Fibroblast of lung (primary cell): ENCODE measurements around the gene FSD1L. TPM values are rescaled to one million over a fixed set of nuclear protein-coding genes. Genes with fewer than 3 reads are reported as not detected.

ENCODE experiments used
- DNase-seq, 2 donors: peaks; one replicate each; pipeline versions ENCODE4 v3.0.0 to v3.0.0-alpha.2; 2010; ENCODE audit warnings: low read depth in 2 of 2
- H2AFZ ChIP-seq: 2 replicates; pipeline ENCODE4 v1.5.1; 2012; ENCODE audit warnings: low read length, control low read depth, inconsistent platforms
- H3K27ac ChIP-seq: 2 replicates; pipeline ENCODE4 v1.5.1; 2011; ENCODE audit warnings: low read length, control low read depth; ENCODE audit not compliant: insufficient read depth
- H3K27me3 ChIP-seq: 2 replicates; pipeline ENCODE4 v1.5.1; 2011; ENCODE audit warnings: mild to moderate bottlenecking, low read length; ENCODE audit not compliant: control insufficient read depth, insufficient read depth
- H3K36me3 ChIP-seq: 2 replicates; pipeline ENCODE4 v1.5.1; 2011; ENCODE audit warnings: low read length; ENCODE audit not compliant: control insufficient read depth, insufficient read depth
- H3K4me1 ChIP-seq: 2 replicates; pipeline ENCODE4 v1.5.1; 2011; ENCODE audit warnings: low read length; ENCODE audit not compliant: control insufficient read depth, insufficient read depth; ENCODE audit errors: extremely low read depth
- H3K4me2 ChIP-seq: 2 replicates; pipeline ENCODE4 v1.5.1; 2011; ENCODE audit warnings: low read length, control low read depth; ENCODE audit not compliant: insufficient read depth; ENCODE audit errors: extremely low read depth
- H3K4me3 ChIP-seq, 4 experiments: fragments of 200-600 bp in 1 of 4; sonication (generic) in 1 of 4; replicated peaks in 1 of 4; 2 replicates each; pipeline ENCODE4 v1.5.1; 2011 to 2016; ENCODE audit warnings: low read length in 4 of 4, low read depth in 3 of 4, mild to moderate bottlenecking in 3 of 4, control low read depth in 2 of 4, inconsistent platforms in 1 of 4, mixed read lengths in 1 of 4; ENCODE audit not compliant: insufficient read depth in 1 of 4; ENCODE audit errors: control extremely low read depth in 1 of 4
- H3K79me2 ChIP-seq: 2 replicates; pipeline ENCODE4 v1.5.1; 2012; ENCODE audit warnings: mild to moderate bottlenecking, low read length, inconsistent platforms; ENCODE audit not compliant: control insufficient read depth, insufficient read depth
- H3K9ac ChIP-seq: 2 replicates; pipeline ENCODE4 v1.5.1; 2011; ENCODE audit warnings: mild to moderate bottlenecking, low read length, control low read depth; ENCODE audit not compliant: insufficient read depth
- H3K9me3 ChIP-seq: 2 replicates; pipeline ENCODE4 v1.5.1; 2012; ENCODE audit warnings: low read depth, low read length; ENCODE audit not compliant: control insufficient read depth, insufficient read depth
- H4K20me1 ChIP-seq: 2 replicates; pipeline ENCODE4 v1.5.1; 2011; ENCODE audit warnings: low read length; ENCODE audit not compliant: control insufficient read depth, insufficient read depth; ENCODE audit errors: extremely low read depth
- EZH2 ChIP-seq: IDR thresholded peaks from 2 replicates; pipeline ENCODE4 v1.5.1; 2012; ENCODE audit warnings: low read length, control low read depth, mild to moderate bottlenecking; ENCODE audit errors: missing control alignments
- polyA plus RNA-seq, 2 donors: library from polyadenylated mRNA; depleted of rRNA in 1 of 2; stranded (reverse) in 1 of 2; unstranded in 1 of 2; fragments of >200 nt; gene quantifications; 2 replicates each; pipeline ENCODE4 v1.2.1, GENCODE V29; 2011 to 2012; ENCODE audit warnings: missing spikeins in 1 of 2
- total RNA-seq: library from RNA; depleted of rRNA; stranded (reverse); fragments of >200 nt; gene quantifications from 2 replicates; pipeline ENCODE4 v1.2.1, GENCODE V29; 2014
- TF ChIP-seq, protein P1 (sequence below), 2 donors: IDR thresholded peaks in 1 of 2; conservative IDR thresholded peaks in 1 of 2; 1 replicate in 1 of 2; 2 replicates in 1 of 2; pipeline ENCODE4 v1.5.1; 2011 to 2012; ENCODE audit warnings: low read length in 2 of 2, control low read depth in 1 of 2, inconsistent platforms in 1 of 2, low read depth in 1 of 2, mild to moderate bottlenecking in 1 of 2

Gene FSD1L
- total and polyA plus RNA-seq, 2 donors (not counting 1 experiment from before 2014, with no cell fraction given): 4.0 to 6.1 TPM

DNA sequence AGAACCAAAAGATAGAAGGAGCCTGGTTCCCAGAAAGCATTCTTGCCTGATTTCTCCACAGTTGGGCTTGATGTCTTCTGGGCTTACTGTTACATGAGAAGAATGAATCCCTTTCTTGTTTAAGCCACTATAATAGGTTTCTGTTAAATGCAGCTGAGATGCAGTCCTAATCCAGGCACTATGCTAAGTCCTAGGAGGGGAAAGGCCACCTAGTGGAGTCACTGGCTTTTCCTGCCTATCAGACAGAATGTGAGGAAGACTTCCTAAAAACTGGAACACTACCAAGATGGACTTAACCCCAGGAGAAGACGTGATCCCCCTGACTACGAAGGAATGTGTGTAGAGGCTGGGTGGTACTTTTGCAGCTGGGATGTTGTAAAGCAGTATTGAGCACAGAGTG, 34.3 kb upstream of the FSD1L start:
- Histone ChIP-seq H3K4me2 (no peak overlapping the region), H3K9ac (no peak overlapping the region), H3K9me3 (no peaks in the 10 kb centered on the region), H3K79me2 (no peaks in the 10 kb centered on the region), H4K20me1 (no peaks in the 10 kb centered on the region), H3K27ac (no peak overlapping the region), H3K36me3 (no peaks in the 10 kb centered on the region), H3K4me3 (no peak overlapping the region), H2AFZ (no peak overlapping the region), H3K4me1 (no peaks in the 10 kb centered on the region), H3K27me3 (no peaks in the 10 kb centered on the region)
- TF ChIP-seq EZH2: no peak
- TF ChIP-seq, protein P1, sequence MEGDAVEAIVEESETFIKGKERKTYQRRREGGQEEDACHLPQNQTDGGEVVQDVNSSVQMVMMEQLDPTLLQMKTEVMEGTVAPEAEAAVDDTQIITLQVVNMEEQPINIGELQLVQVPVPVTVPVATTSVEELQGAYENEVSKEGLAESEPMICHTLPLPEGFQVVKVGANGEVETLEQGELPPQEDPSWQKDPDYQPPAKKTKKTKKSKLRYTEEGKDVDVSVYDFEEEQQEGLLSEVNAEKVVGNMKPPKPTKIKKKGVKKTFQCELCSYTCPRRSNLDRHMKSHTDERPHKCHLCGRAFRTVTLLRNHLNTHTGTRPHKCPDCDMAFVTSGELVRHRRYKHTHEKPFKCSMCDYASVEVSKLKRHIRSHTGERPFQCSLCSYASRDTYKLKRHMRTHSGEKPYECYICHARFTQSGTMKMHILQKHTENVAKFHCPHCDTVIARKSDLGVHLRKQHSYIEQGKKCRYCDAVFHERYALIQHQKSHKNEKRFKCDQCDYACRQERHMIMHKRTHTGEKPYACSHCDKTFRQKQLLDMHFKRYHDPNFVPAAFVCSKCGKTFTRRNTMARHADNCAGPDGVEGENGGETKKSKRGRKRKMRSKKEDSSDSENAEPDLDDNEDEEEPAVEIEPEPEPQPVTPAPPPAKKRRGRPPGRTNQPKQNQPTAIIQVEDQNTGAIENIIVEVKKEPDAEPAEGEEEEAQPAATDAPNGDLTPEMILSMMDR (conservative IDR thresholded peaks at IDR 0.05 in 1 of 2, IDR thresholded peaks at IDR 0.05 in 1 of 2; ENCODE audit: low read depth in 1 of 2, low read length in 2 of 2): peak; percentile 49 to 63
- DNase-seq: peak; percentile 31 to 64

DNA sequence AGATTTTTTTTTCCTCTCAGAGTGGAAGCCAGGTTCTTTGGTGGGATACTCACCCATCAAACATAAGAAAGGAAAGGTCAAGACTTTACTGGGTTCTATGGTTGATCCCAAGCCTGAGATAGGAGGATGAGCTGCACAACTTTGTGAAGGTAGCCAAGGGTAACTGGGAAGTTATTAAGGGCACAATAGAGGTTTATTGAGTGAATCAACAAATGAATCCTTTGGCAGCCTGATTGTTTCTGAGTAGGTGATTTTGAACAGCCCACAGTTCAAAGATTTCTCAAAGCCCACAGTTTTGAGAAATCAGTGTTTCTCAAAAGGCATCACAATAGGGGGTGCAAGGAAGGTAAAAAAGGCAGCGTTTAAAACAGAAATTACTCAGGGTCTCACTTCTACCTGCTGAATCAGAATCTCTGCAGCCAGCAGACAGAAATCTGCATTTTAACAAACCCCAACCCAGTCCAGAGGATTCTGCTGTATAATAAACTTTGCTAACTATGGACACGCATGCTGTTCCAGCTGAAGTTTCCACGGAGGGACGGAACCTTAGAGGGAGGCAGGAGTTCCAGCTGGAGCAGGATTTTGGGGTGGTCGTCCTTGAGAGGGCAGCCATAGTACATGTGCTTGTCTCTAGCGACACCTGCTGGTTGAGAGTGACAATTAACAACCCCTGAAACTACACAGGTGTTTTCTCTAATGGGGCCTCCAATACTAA, 32.7 kb upstream of the FSD1L start:
- no peaks in the 10 kb centered on the region for H4K20me1 ChIP-seq
- peak; percentile 34 to 59 for DNase-seq
- H3K4me2 ChIP-seq: peak overlapping the region; percentile 69
- H3K9me3 ChIP-seq: no peaks in the 10 kb centered on the region
- H3K36me3 ChIP-seq: no peaks in the 10 kb centered on the region
- H3K27me3 ChIP-seq: no peaks in the 10 kb centered on the region
- no peaks in the 10 kb centered on the region for H3K79me2 ChIP-seq
- no peaks in the 10 kb centered on the region for H3K4me1 ChIP-seq
- no peak overlapping the region for H3K27ac ChIP-seq
- peak overlapping the region in 1 of 4 experiments; percentile 4 for H3K4me3 ChIP-seq
- H3K9ac ChIP-seq: no peak overlapping the region
- TF ChIP-seq, protein P1 (conservative IDR thresholded peaks at IDR 0.05 in 1 of 2, IDR thresholded peaks at IDR 0.05 in 1 of 2; ENCODE audit: low read depth in 1 of 2, low read length in 2 of 2): peak; percentile 88 to 89
- no peak for TF ChIP-seq EZH2
- H2AFZ ChIP-seq: no peak overlapping the region

DNA sequence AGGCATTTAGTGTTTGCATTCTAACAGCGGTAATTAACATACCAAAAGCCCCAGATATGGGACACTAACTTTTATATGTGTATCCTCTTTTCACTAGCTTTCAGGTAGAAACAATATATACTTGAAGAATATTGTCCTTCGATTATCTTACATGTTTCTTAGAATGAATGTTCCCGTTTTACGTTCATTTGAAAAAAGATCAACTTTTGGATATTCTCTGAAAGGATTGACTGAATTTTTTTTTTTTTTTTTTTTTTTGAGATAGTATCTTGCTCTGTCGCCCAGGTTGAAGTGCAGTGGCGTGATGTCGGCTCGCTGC, 32.2 kb upstream of the FSD1L start:
- H3K36me3 ChIP-seq: no peaks in the 10 kb centered on the region
- H2AFZ ChIP-seq: no peak overlapping the region
- no peak overlapping the region for H3K4me2 ChIP-seq
- H3K27me3 ChIP-seq: no peaks in the 10 kb centered on the region
- no peaks in the 10 kb centered on the region for H3K4me1 ChIP-seq
- H3K4me3 ChIP-seq: no peak overlapping the region
- no peak for DNase-seq
- H3K79me2 ChIP-seq: no peaks in the 10 kb centered on the region
- H4K20me1 ChIP-seq: no peaks in the 10 kb centered on the region
- H3K27ac ChIP-seq: no peak overlapping the region
- H3K9me3 ChIP-seq: no peaks in the 10 kb centered on the region
- TF ChIP-seq, protein P1 (conservative IDR thresholded peaks at IDR 0.05 in 1 of 2, IDR thresholded peaks at IDR 0.05 in 1 of 2; ENCODE audit: low read depth in 1 of 2, low read length in 2 of 2): no peak
- no peak for TF ChIP-seq EZH2
- H3K9ac ChIP-seq: no peak overlapping the region
